Natural killer cell (primary cell): ENCODE data around the gene CADM1. TPM values are rescaled to one million over a fixed set of nuclear protein-coding genes. Genes with fewer than 3 reads are reported as not detected.

Experiments
- ATAC-seq, 3 donors: fragments of 150-1000 bp in 2 of 3; fragments of 200-7000 bp in 1 of 3; cut with Tn5 transposase; 1 replicate in 1 of 3; 2 replicates in 2 of 3; pipeline ENCODE4 v1.10.0; 2021; ENCODE audit warnings: mild to moderate bottlenecking in 2 of 3, moderate library complexity in 2 of 3
- DNase-seq, 2 donors: peaks; one replicate each; pipeline versions ENCODE4 v3.0.0 to v3.0.0-alpha.2; 2013 to 2021; ENCODE audit warnings: mixed read lengths in 1 of 2
- H3K27ac ChIP-seq: one replicate; pipeline ENCODE4 v1.5.1; 2013; ENCODE audit warnings: mild to moderate bottlenecking, low read length
- H3K27me3 ChIP-seq: one replicate; pipeline ENCODE4 v1.6.1; 2013; ENCODE audit warnings: low read length; ENCODE audit not compliant: control insufficient read depth, insufficient read depth
- H3K36me3 ChIP-seq: one replicate; pipeline ENCODE4 v1.6.1; 2013; ENCODE audit warnings: low read length; ENCODE audit not compliant: control insufficient read depth, insufficient read depth
- H3K4me1 ChIP-seq: one replicate; pipeline ENCODE4 v1.6.1; 2013; ENCODE audit warnings: low read length; ENCODE audit not compliant: control insufficient read depth, insufficient read depth
- H3K4me3 ChIP-seq: one replicate; pipeline ENCODE4 v1.5.1; 2013; ENCODE audit warnings: low read length
- H3K9me3 ChIP-seq: one replicate; pipeline ENCODE4 v1.6.1; 2013; ENCODE audit warnings: low read length; ENCODE audit not compliant: control insufficient read depth, insufficient read depth
- H3K27ac Mint-ChIP-seq, 2 donors: one replicate each; pipeline ENCODE4 v1.8.0; 2022; ENCODE audit warnings: mild to moderate bottlenecking in 2 of 2, mixed read lengths in 2 of 2, moderate library complexity in 1 of 2
- H3K27me3 Mint-ChIP-seq, 2 donors: one replicate each; pipeline ENCODE4 v1.8.0; 2022; ENCODE audit warnings: low read depth in 2 of 2, mixed read lengths in 2 of 2
- H3K36me3 Mint-ChIP-seq: one replicate; pipeline ENCODE4 v1.8.0; 2022; ENCODE audit warnings: mixed read lengths
- H3K4me1 Mint-ChIP-seq, 2 donors: one replicate each; pipeline ENCODE4 v1.8.0; 2022; ENCODE audit warnings: mixed read lengths in 2 of 2
- H3K4me3 Mint-ChIP-seq: one replicate; pipeline ENCODE4 v1.8.0; 2022; ENCODE audit warnings: mild to moderate bottlenecking, moderate library complexity, mixed read lengths
- H3K9me3 Mint-ChIP-seq, 2 donors: one replicate each; pipeline ENCODE4 v1.8.0; 2022; ENCODE audit warnings: mixed read lengths in 2 of 2
- WGBS: methylation state at CpG from one replicate; pipeline ENCODE4 v1.1.7; 2013; ENCODE audit warnings: missing lambda C conversion rate; ENCODE audit not compliant: insufficient coverage; 5-methylcytosine and 5-hydroxymethylcytosine counted together
- intact Hi-C: fragments of 100-400 bp; cut with micrococcal nuclease; formaldehyde crosslinking; loops from one replicate; pipeline ENCODE4 v1.14.2; 2022
- total RNA-seq, 4 donors: library from RNA; stranded (reverse); fragments of 120-200 nt in 1 of 4; gene quantifications; one replicate each; pipeline versions ENCODE4 v1.2.3 to v1.2.4, GENCODE V29; 2013 to 2022
- TF ChIP-seq, protein P1 (sequence below): fragments of 200-600 bp; IDR thresholded peaks from one replicate; pipeline ENCODE4 v1.8.0; 2022; ENCODE audit warnings: antibody characterized with exemption

CADM1 gene
- total RNA-seq, 3 donors from 2014 or later (not counting 1 experiment from before 2014, with no cell fraction given): 3.2 to 4.2 (median 3.9) TPM

DNA sequence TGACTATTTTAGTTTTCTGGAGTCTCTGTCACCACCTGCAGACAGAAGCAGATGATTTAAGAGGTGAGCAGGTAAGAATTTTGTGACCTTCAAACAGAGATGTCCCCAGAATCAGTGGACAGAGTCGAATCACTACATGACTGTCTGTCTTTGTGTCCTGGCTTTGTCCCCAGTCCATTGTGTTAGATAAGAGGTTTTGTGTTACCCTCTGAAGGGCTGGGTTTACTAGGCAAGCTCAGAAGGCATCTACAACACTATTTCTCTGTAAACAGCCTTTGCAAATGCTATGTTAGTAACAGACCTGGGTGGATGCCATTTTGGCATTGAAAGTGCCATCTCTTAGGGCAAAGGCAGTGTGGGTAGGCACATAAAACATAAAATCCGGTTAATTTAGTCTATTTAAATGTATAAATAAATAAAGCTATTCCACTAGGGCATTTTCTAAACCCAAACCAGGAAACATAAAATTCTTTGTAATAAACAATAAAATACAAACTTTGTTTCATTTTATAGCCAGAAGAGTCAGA is 40.3 kb upstream of the CADM1 start:
- intact Hi-C loops: no loop called here
- H3K9me3 ChIP-seq: no peaks in the 10 kb centered on the region
- Mint-ChIP-seq H3K27ac (no peak overlapping the region), H3K9me3 (peaks cover 3 to 4% of the 10 kb centered on the region in 2 donors), H3K36me3 (no peaks in the 10 kb centered on the region), H3K4me1 (no peaks in the 10 kb centered on the region), H3K4me3 (no peak overlapping the region), H3K27me3 (peaks cover 0 to 6% of the 10 kb centered on the region in 2 donors)
- no peak overlapping the region for H3K27ac ChIP-seq
- WGBS: 55% methylated on average over 1 of the region's 2 CpGs
- no peak overlapping the region for H3K4me3 ChIP-seq
- H3K27me3 ChIP-seq: no peaks in the 10 kb centered on the region
- ATAC-seq (no peak), DNase-seq (no peak)
- no peaks in the 10 kb centered on the region for H3K36me3 ChIP-seq
- TF ChIP-seq, protein P1, sequence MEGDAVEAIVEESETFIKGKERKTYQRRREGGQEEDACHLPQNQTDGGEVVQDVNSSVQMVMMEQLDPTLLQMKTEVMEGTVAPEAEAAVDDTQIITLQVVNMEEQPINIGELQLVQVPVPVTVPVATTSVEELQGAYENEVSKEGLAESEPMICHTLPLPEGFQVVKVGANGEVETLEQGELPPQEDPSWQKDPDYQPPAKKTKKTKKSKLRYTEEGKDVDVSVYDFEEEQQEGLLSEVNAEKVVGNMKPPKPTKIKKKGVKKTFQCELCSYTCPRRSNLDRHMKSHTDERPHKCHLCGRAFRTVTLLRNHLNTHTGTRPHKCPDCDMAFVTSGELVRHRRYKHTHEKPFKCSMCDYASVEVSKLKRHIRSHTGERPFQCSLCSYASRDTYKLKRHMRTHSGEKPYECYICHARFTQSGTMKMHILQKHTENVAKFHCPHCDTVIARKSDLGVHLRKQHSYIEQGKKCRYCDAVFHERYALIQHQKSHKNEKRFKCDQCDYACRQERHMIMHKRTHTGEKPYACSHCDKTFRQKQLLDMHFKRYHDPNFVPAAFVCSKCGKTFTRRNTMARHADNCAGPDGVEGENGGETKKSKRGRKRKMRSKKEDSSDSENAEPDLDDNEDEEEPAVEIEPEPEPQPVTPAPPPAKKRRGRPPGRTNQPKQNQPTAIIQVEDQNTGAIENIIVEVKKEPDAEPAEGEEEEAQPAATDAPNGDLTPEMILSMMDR: no peak
- H3K4me1 ChIP-seq: no peaks in the 10 kb centered on the region

DNA sequence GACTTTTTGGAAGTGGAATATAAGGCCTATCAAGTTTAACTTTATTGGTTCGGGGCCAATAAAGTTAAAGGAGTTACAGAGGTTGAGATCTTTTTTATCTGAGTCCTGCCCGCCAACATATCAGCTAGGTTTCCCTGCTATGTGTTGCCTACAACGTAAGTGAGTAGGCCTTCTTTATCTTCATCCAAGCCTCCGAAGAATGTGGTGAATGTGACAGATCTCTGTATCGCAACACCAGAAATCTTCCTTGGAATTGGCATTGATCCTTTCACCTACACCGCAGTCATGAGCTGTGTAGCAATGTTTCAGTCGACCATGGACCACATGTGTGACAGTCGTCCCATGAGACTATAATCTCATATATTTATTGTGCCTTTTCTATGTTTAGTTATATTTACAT is 37.3 kb upstream of the CADM1 start:
- Histone ChIP-seq H3K4me1 (no peaks in the 10 kb centered on the region), H3K4me3 (no peak overlapping the region), H3K27me3 (no peaks in the 10 kb centered on the region), H3K9me3 (no peaks in the 10 kb centered on the region), H3K36me3 (no peaks in the 10 kb centered on the region), H3K27ac (no peak overlapping the region)
- no peak for DNase-seq
- intact Hi-C loops: no loop called here
- Mint-ChIP-seq H3K27ac (no peak overlapping the region), H3K4me3 (no peak overlapping the region), H3K9me3 (peaks cover 3 to 4% of the 10 kb centered on the region in 2 donors), H3K36me3 (no peaks in the 10 kb centered on the region), H3K4me1 (no peaks in the 10 kb centered on the region), H3K27me3 (peaks cover 0 to 6% of the 10 kb centered on the region in 2 donors)
- TF ChIP-seq, protein P1: no peak
- WGBS: 90% methylated on average over 8 of the region's 8 CpGs
- no peak for ATAC-seq

DNA sequence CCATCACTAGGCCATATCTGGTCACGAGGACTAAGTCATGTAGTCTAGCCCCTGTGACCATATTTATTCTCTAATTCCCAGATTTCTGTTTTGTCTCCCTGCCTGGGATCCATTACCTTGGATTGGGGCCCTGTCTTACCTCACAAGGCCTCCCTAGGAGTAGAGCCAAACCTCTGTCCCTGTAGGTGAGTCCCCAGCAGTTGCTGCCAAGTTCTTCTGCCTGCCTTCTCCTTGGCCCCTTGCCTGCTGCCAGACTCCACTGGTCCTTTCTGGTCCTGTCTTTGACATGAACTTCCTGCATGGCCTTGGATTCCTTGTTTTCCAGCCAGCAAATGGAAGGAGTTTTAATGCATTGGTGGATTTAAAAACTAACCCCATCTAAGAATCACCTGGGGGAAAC is 35.6 kb upstream of the CADM1 start:
- H3K4me3 ChIP-seq: no peak overlapping the region
- intact Hi-C loops: no loop called here
- H3K27me3 ChIP-seq: no peaks in the 10 kb centered on the region
- H3K27me3 Mint-ChIP-seq: peaks cover 0 to 4% of the 10 kb centered on the region in 2 donors
- no peak overlapping the region for H3K27ac Mint-ChIP-seq
- H3K4me3 Mint-ChIP-seq: no peak overlapping the region
- no peaks in the 10 kb centered on the region for H3K4me1 ChIP-seq
- no peak for ATAC-seq
- no peaks in the 10 kb centered on the region for H3K9me3 ChIP-seq
- H3K36me3 Mint-ChIP-seq: no peaks in the 10 kb centered on the region
- TF ChIP-seq, protein P1: no peak
- H3K36me3 ChIP-seq: no peaks in the 10 kb centered on the region
- no peak for DNase-seq
- no peak overlapping the region for H3K27ac ChIP-seq
- WGBS: 76% methylated on average over 1 of the region's 1 CpG
- no peaks in the 10 kb centered on the region for H3K9me3 Mint-ChIP-seq
- H3K4me1 Mint-ChIP-seq: no peaks in the 10 kb centered on the region

- no peak overlapping the region for H3K27ac ChIP-seq
- Mint-ChIP-seq H3K27me3 (peaks cover 0 to 7% of the 10 kb centered on the region in 2 donors), H3K9me3 (peaks cover 0 to 2% of the 10 kb centered on the region in 2 donors), H3K27ac (no peak overlapping the region), H3K4me1 (no peaks in the 10 kb centered on the region), H3K36me3 (no peaks in the 10 kb centered on the region), H3K4me3 (no peak overlapping the region)
- H3K9me3 ChIP-seq: no peaks in the 10 kb centered on the region
- no peak overlapping the region for H3K4me3 ChIP-seq
- no peaks in the 10 kb centered on the region for H3K36me3 ChIP-seq
- H3K27me3 ChIP-seq: no peaks in the 10 kb centered on the region
- ATAC-seq (no peak), DNase-seq (no peak)
- H3K4me1 ChIP-seq: no peaks in the 10 kb centered on the region
- intact Hi-C loops: no loop called here
- TF ChIP-seq, protein P1: no peak
Observed at GRCh38 chr11:115535781-115536180, 31.6 kb upstream of the CADM1 start.
